ENCODE results near the gene C16orf74.

Gene C16orf74

DNA sequence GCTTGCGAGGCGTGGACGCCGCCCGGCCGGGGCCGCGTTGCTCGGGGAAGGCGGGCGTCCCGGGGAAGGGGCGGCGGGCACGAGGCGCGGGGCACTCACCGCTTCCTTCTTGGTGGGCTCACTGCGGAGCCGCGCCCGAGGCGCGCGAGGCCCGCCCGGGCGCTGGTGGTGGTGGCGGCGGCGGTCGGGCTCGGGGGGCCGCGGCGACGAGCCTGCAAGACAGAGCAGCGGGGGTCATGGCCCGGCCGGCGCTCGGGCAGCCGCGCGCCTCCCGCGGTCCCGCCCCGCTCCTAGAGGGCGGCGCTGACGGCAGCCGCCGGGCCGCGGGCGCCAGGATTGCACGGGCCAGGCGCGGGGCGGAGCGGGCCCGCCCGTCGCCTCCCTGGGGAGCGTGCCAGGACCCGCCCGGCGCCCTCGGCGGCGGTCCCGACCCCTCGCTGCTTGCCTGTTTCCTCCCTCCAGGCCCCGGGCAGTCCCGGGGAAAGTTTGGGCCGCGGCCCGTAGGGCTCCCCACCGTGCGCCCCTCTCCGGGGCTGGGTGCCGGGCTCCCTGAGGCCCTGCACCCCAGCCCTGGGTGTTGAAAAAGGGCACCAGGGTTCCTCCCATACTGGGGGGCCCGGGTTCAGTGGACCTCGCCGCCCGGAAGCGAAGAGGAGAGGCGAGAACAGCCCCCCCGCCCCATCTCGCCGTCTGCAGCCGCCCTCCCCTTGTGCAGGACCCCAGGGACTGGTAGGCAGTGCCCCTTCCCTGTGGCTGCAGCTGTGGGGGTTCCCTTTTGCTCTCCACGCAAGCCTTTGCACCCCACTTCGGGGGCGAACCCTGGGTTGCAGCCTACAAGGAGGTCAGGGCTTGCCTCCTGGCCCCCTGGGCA lies at the start of gene C16orf74:
Gene C16orf74, minus strand, starts transcription at position 270 of the 871 bp plus-strand sequence. CDS start 15,879 bp downstream, outside the sequence.
- no peak for DNase-seq (ENCODE audit: low read depth in 2 of 2)

DNA sequence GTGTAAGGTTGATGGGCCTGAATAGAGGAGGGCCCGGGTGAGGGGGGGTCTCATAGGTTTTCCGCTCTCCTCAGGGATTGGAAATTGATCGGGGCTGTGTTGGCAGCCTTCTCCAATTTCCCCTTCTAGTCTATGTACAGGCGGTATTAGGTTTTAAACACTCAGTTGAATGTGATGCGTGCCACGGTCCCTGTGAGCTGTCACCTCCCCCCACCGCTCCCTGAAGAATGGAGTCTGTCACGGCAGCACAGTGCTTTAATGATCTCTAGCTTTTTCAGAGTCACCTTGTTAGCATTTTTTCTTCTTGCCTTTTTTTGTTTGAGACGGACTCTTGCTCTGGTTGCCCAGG lies 49.4 kb upstream of the C16orf74 start:
- DNase-seq (ENCODE audit: low read depth in 2 of 2), result no peak

DNA sequence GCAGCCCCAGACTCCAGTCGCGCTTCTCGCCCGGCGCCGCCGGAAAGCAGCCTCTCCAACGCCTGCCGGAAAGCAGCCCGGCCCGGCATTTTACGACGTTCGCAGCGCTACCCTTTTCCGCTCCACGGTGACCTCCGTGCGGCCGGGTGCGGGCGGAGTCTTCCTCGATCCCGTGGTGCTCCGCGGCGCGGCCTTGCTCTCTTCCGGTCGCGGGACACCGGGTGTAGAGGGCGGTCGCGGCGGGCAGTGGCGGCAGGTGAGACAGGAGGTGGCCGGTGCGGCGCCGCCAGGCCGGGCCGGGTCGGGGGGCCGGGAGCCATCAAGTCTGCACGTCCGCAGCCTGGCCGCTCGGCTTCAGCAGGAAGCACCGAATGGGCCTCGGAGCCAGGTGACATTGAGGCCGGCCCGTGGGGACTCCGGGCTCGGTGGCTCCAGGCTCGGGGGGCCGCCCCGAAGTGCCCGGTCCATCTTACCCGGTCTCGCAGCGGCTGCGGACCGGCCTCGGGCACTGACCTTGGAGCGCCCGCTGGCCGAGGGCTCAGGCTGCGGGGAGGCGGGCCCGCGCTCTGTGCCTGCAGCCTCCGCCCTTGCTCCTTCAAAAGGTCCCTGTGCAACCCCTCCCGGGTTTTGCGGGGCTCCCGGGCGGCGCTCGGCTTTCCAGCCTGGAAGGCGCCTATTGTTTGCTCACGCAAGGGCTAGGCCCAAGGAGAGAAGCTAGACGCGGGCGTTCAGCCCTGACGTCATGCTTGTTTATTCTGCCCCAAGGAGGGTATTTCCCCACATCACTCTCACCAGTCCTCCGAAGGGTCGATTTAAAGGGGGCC lies 48.8 kb upstream of the C16orf74 start, which contains the start of the genes COX4I1 and EMC8:
Gene COX4I1, plus strand, starts transcription at position 199 of the 824 bp plus-strand sequence. CDS start 1,511 bp downstream, outside the sequence.
Gene EMC8, minus strand, starts transcription at position 48 of the 824 bp plus-strand sequence. CDS start 249 bp downstream, outside the sequence.
- DNase-seq (ENCODE audit: low read depth in 2 of 2), result peak; percentile 85

DNA sequence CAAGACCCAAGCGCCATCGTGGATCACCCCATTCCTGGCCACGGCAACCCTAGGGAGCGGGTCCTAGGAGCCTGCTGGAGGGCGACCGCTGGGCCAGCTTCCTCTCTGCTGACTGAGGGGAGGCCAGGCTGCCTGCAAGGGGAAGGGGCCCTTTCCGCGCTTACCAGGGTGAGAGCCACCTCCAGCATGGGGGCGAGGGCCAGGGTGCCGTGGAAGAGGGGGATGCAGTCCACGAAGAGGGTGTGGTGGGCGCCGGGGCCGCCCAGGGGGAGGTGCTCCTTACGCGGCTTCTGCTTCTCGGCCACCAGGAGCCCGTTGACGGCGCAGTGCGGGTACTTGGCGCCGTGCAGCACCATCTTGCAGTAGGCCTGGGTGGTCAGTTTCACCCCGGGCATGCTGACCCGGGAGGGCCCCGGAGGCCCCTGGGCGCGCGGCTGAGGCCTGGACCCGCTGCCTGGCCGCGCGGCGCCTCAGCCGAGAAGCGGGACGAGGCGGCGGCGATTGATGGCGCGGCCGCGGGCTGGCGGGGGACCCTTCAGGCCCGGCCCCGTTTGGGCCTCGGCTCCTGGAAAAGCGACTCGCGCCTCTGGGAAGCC lies 48.1 kb upstream of the C16orf74 start:
- no peak for DNase-seq (ENCODE audit: low read depth in 2 of 2)

DNA sequence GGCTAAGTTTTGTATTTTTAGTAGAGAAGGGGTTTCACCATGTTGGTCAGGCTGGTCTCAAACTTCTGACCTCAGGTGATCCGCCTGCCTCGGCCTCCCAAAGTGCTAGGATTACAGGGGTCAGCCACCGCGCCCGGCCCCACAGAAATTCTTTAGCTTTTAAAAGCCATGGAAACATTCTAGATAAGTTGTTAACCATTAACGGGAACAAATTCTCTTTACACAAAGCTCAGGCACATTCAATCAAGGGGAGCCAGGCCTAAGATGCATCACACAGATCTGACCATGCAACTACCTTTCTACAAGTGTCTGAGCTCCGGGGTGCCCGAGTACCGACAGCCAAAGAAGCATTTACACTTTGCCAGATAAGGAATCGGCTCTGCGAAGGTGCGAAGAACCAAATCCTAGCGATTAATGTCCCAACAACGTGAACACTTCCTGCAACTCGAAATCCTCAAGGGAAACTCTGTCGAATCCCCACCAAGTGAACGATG lies 47.4 kb upstream of the C16orf74 start:
- no peak for DNase-seq (ENCODE audit: low read depth in 2 of 2)

DNA sequence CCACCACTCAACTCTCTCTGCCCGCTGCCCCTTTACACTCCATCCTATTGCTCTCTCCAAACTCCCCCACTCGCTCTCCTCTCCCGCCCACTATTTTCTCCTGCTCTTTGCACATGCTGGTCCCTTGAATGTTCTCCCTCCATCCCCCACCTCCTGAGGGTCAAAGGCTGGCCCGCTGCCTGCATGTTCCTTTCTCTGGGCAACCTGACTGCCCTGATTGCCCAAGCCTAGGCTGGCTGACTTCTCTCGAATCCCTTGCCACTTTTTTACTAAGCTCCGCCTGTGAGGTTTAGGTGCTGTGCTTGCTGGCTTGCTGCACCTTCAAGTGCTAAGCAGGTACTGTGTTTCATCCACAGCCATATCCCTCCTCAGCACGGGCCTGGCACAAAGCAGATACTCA lies 45.7 kb upstream of the C16orf74 start:
- no peak for DNase-seq (ENCODE audit: low read depth in 2 of 2)

DNA sequence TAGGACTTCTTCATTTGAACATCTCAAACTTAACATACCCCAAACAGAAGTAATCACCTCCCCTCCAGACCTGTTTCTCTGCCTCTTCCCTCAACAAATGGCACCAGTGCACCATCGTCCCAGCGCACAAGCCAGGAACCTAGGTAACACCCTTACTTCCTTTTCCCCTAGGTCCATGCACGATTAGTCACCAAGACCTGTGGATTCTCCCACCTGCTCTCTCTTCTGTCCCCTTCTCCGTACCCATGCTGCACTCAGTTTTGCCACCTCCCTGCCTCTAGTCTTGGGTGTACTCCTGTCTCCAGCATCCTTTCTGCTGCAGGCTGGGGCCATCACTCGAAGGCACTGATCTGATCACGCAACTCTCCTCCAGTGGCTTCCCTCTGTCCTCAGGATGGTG lies 45.3 kb upstream of the C16orf74 start:
- no peak for DNase-seq (ENCODE audit: low read depth in 2 of 2)

DNA sequence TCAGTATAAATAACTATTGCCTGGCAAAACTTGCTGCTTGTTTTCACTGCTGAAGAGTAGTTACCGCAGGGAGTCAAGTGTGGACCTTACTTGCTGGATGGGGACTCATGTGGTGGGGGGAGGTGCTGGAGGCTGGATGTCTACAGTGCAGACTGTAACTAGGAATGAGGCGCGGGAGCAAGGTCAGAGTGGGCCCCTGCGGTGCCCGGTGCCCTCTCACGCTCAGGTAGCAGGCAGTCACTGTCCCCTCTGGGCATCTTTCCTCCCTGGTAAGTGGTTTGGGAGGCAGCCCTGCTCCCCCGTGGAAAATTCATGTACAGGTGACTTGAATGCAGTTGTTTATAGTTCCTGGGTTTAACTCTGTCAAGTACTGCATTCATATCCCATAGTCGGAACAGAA lies 43.8 kb upstream of the C16orf74 start:
- DNase-seq (ENCODE audit: low read depth in 2 of 2), result no peak

DNA sequence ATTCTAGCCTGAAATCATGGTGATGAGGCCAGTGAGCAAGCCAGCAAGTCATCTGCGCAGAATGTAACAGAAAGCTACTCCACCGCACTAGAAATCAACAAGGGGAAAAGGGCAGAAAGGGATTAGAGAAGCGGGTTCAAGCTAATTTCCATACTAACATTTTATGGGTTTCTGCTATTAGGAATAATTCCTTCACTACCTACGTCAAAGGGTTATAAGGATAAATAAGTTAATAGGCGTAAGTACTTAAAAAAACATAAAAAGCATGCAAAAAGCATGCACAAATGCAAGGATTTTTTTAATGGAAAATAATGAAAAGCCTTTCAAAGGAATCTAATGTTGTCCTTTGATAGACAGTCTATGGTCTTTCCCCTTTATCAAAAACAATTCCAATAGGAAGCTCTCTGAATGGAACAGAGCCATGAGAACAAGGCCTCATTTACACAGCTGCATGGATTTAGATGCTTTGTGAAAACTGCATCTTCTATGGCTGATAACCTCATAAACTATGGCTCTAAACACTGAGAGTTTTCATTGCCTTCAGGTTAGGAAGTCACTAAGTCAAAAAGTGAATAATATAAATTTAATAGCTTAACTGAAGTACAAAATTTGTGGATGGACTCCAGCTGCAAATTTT lies 42.9 kb upstream of the C16orf74 start:
- no peak for DNase-seq (ENCODE audit: low read depth in 2 of 2)

DNA sequence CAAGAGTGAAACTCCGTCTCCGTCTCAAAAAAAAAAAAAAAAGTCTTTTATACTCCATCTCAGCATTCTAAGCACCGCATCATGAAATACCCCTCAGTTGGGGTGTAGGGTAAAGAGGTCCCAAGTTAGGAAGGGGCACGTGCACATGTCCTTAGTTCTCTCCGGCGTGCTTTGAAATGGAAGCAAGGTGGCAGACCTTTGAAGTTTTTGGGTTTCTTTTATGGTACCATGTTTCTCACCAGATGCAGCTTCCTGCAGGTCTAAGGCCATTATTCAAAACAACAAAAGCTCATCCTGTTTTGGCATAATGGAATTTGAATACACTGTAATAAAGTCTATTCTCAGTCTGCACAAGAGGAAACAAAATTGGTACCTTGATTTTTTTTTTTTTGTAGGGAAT lies 38.9 kb upstream of the C16orf74 start:
- no peak for DNase-seq (ENCODE audit: low read depth in 2 of 2)

DNA sequence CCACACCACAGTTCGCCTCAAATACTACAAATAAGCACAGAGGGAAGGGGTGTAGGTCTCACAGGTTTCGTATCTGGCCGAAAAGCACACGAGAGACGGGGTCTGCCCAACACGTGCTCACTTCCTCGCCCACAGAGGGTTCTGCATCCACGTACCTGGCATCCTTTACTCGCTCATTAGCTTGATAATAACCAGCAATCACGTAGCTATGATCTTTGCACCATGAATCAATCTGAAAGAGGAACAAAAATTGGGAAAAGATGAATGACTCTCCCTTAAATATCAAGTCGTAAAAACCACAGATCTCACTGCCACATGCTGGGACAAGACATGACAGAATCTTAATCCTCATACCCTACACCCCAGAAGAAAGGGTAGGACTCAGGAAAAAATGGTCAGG lies 37.9 kb upstream of the C16orf74 start:
- DNase-seq (ENCODE audit: low read depth in 2 of 2), result no peak

DNA sequence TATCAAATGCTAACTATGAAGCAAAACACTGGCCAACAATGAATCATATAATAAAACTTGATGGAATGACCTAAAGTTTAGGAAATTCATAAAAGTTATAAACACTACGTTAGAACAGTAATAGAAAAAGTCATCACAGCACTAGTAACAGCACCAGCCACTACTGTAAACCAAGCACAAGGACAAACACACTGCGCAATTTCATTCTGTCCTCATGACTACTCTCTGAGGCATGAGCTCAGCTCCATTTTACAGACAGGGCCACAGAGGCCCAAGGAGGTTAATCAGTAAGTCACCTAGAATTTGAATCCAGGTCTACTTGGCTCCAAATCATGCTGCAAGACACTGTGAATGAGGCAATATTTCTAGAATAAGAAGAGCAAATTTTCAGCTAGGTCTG lies 35.0 kb upstream of the C16orf74 start:
- no peak for DNase-seq (ENCODE audit: low read depth in 2 of 2)

DNA sequence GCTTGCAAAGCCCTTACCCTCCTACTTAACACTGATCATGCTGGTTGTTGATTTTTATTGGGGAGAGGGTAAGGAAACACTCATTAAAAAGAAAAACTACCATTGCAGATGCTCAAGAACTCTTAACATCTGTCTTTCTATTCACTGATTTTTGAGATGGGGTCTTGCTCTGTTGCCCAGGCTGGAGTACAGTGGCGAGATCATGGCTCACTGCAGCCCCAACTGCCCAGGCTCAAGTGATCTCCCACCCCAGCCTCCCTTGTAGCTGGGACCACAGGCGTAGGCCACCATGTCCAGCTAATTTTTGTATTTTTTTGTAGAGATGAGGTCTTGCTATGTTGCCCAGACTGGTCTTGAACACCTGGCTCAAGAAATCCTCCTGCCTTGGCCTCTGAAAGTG lies 33.9 kb upstream of the C16orf74 start:
- no peak for DNase-seq (ENCODE audit: low read depth in 2 of 2)

DNA sequence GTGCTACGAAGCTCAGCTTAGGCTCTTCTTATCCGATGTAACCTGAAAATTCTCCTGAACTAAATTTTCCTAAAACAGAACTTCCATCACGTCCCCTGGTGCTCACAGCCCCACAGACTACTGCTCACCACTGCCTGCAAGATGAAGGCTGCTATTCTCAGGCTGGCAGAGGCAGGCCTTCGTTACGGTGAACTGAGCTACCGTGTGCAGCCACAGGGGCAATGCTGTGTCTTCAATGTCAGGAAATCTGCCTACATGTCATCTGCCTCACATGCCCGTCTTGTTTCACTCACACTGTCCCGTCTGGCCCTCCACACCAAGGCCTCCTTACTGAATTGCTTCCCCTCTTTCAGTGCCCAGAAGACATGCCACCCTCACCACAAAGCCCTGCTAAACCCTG lies 32.5 kb upstream of the C16orf74 start:
- DNase-seq (ENCODE audit: low read depth in 2 of 2), result no peak

DNA sequence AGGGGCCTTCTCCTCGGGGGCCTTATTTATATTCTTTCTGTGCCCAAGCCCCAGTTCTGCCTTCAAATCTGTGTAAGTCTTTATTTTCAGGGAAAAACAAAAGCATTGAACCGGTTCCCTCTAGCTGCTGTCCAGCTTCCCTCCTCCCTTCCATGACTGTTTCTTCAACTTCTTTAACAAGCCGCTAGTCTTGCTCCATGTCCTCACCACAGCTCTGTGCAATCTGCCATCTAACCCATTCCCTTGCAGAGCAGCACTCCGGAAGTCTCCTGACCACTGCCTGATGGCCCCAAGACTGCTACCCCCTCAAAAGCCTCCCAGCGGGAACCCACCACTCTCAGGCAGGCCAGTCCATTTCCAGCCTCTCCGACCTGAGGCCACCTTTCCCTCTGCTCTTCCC lies 31.6 kb upstream of the C16orf74 start:
- DNase-seq (ENCODE audit: low read depth in 2 of 2), result no peak

DNA sequence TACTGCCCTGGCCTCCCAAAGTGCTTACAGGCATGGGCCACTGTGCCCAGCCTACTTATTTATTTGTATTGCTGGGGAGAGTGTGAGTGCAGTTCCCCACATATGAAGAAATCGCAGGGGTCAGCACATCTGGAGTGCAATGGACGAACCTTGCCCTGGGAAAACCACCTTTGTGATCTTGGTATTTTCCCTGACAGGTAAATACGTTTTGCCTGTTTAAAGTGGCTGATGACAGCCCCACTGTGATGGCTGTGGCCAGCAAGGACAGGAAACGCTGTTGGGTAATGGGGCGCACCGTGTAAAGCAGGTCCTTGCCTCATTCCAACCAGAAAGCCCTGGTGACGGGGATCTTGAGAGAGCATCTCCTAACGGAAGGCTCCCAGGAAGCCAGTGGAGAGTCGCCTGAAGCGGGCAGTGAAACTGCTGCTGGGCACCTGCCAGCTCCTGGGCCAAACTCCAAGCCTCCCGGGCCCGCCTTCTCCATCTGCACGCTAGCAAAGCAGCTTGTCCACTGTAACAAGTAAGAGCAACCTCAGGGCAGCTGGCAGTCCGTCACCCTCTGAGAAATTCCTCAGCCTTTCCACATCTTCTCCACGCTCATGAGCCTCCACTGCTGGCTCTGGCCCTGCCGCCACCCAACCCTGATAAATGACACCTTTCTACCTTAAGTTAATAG lies 30.9 kb upstream of the C16orf74 start:
- no peak for DNase-seq (ENCODE audit: low read depth in 2 of 2)

DNA sequence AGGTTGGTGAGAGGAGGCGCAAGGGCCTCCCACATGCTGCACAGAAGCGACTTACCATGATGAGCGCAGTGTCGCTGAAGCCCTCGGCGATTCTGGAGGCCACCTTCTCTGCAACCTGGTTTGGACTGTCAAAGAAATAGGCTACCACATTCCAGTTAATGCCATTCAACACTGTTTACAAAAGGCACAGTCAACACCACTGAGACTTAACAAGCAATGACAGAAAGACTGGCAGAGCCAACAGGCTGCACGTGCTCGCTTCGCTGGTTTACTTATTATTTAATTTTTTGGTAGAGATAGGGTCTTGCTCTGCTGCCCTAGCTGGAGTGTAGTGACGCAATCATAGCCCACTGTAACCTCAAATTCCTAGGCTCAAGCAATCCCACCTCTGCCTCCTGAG lies 30.3 kb upstream of the C16orf74 start:
- DNase-seq (ENCODE audit: low read depth in 2 of 2), result no peak

DNA sequence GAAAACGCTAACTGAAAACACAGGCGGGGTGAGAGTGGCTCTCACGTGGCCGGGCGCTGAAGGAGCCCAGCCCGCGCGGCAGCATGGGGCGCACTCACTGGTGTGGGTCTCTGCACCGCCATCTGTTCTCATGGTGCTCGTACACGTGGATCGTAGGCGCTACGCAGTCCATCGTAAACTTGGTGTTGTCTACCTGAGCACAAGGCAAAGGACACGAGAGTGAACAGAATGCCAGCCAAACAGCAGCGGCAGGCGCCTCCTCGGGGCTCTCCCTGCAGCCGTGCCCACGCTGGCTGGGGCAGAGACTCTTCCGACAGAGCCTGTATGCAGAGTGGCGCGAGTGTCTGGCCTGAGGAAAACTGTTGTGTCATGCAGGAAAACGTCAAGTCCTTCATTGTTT lies 29.4 kb upstream of the C16orf74 start:
- no peak for DNase-seq (ENCODE audit: low read depth in 2 of 2)

DNA sequence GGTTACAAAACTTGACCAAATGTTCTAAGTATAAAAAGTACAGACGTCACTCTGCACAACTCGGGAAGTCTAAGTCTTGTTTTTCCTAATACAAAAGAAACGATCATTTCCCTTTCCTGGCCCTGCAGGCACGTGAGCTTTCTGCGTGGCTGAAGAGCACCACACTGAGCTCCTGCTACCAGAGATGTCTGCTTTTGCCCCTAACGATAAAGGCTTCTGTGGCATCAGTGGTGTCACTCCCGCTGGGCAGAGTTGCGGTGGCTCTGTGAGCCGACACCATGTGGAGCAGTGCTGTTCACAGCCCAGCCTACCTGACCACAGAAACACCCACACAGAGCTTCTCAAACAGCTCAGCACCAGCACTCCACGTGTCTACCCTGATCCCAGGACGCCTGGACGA lies 28.0 kb upstream of the C16orf74 start:
- peak in 1 of 2 donors; percentile 17 for DNase-seq (ENCODE audit: low read depth in 2 of 2)

DNA sequence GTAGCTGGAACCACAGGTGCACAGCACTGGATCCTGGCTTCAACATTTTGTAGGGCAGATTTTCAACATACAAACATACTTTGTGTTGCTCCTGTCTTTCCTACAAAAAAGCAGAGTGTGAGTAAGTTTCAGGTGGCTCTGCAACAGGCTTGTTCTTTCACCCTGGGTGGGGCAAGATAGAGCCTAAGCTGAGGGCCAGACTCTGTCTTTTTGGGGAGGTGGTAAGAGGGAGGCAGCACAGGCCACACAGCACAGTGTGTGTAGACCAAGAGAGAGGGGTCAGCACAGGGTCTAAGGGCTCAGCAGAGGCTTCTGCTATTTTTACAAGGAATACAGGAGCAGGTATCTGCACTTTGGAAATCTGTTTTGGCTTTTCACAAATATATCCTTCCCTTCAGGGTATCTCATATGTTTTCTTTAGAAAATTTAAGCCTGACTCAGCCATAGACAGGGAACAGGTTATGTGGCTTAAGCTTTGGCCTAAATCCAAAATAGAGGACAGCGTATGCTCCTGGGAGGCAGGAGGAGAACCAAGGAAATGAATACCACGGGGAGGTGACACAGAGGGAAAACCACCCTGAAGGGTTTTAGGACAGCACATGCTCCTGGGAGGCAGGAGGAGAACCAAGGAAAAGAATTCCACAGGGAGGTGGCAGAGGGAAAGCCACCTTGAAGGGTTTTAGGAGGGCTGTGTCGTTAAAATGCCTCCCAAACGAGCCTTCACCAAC lies 26.9 kb upstream of the C16orf74 start:
- DNase-seq (ENCODE audit: low read depth in 2 of 2), result no peak
